Spleen (tissue), 11 donors: ENCODE data around the gene PTPRU. TPM values are rescaled to one million over a fixed set of nuclear protein-coding genes. Genes with fewer than 3 reads are reported as not detected.

Experiments
- DNase-seq: peaks from one replicate; pipeline ENCODE4 v3.0.0-alpha.2; 2020
- H3K27ac ChIP-seq, 8 donors: fragments of 200-600 bp; sonication (generic) in 7 of 8; 1 replicate in 4 of 8; 2 replicates in 4 of 8; pipeline versions ENCODE4 v1.5.0 to v1.8.0; 2016 to 2021; ENCODE audit warnings: inconsistent platforms in 4 of 8, mild to moderate bottlenecking in 4 of 8, moderate library complexity in 1 of 8
- H3K27me3 ChIP-seq, 7 donors: fragments of 200-600 bp; sonication (generic) in 6 of 7; replicated peaks in 1 of 7; 1 replicate in 4 of 7; 2 replicates in 3 of 7; pipeline versions ENCODE4 v1.5.0 to v1.8.0; 2016 to 2021; ENCODE audit warnings: inconsistent platforms in 3 of 7, mild to moderate bottlenecking in 1 of 7
- H3K36me3 ChIP-seq, 6 donors: fragments of 200-600 bp; sonication (generic) in 5 of 6; 1 replicate in 4 of 6; 2 replicates in 2 of 6; pipeline versions ENCODE4 v1.5.0 to v1.8.0; 2016 to 2021; ENCODE audit warnings: inconsistent platforms in 2 of 6
- H3K4me1 ChIP-seq, 6 donors: fragments of 200-600 bp; sonication (generic) in 5 of 6; 1 replicate in 3 of 6; 2 replicates in 3 of 6; pipeline versions ENCODE4 v1.5.0 to v1.8.0; 2016 to 2021; ENCODE audit warnings: inconsistent platforms in 3 of 6
- H3K4me3 ChIP-seq, 8 donors: fragments of 200-600 bp; sonication (generic) in 7 of 8; 1 replicate in 4 of 8; 2 replicates in 4 of 8; pipeline versions ENCODE4 v1.5.0 to v1.8.0; 2016 to 2021; ENCODE audit warnings: inconsistent platforms in 4 of 8, mild to moderate bottlenecking in 4 of 8, moderate library complexity in 2 of 8
- H3K9me3 ChIP-seq, 8 donors: fragments of 200-600 bp; sonication (generic) in 7 of 8; 1 replicate in 4 of 8; 2 replicates in 4 of 8; pipeline versions ENCODE4 v1.5.0 to v1.8.0; 2016 to 2021; ENCODE audit warnings: inconsistent platforms in 4 of 8
- POLR2A ChIP-seq, 3 donors: fragments of 450-650 bp; IDR thresholded peaks; one replicate each; pipeline ENCODE4 v1.5.1; 2017; ENCODE audit warnings: antibody characterized with exemption in 3 of 3, mild to moderate bottlenecking in 1 of 3
- POLR2AphosphoS5 ChIP-seq, 3 donors: sonication (generic); formaldehyde crosslinking; IDR thresholded peaks; one replicate each; pipeline ENCODE4 v1.5.1; 2017; ENCODE audit warnings: antibody characterized with exemption in 3 of 3
- WGBS, 5 donors: extraction: QIAGEN DNeasy Blood & Tissue Kit in 3 of 5; methylation state at CpG; one replicate each; pipeline versions ENCODE4 v1.1.5 to v1.1.7; 2013 to 2018; 5-methylcytosine and 5-hydroxymethylcytosine counted together
- intact Hi-C: fragments of 100-400 bp; cut with DNase I; formaldehyde crosslinking; loops from one replicate; pipeline ENCODE4 v1.15.0; 2023; ENCODE audit warnings: low total_unique reads
- polyA plus RNA-seq, 3 donors: library from polyadenylated mRNA; stranded (reverse); fragments of 200-250 nt; gene quantifications; one replicate each; pipeline ENCODE4 v1.2.1, GENCODE V29; 2013
- total RNA-seq, 7 donors: library from RNA; depleted of rRNA in 3 of 7; stranded (reverse); fragments of >200 nt in 3 of 7; fragmentation: NEBNext Ultra II Directional in 4 of 7; extraction: Animal tissue kit (Norgen Biotek cat#: 25700) in 4 of 7; gene quantifications; one replicate each; pipeline versions ENCODE4 v1.1.0 to v1.2.1, GENCODE V29; 2016 to 2021
- TF ChIP-seq, protein P1 (sequence below), 11 experiments: fragments of 200-600 bp in 7 of 11; fragments of 450-650 bp in 4 of 11; sonication (generic) in 4 of 11; IDR thresholded peaks in 8 of 11; conservative IDR thresholded peaks in 3 of 11; 1 replicate in 7 of 11; 2 replicates in 4 of 11; pipeline versions ENCODE4 v1.4.0 to v1.8.0; 2016 to 2021; ENCODE audit warnings: antibody characterized with exemption in 11 of 11, inconsistent platforms in 4 of 11, mild to moderate bottlenecking in 1 of 11
- donor health status: healthy with polysubstance abuse.
- donor health status: DM: no; HTN: no; CAD: no; lungs with moderate emphysema.
- donor health status: DM: no; HTN: no; CAD: no.
- donor health status: Bipolar disorder and iron deficiency.
- donor health status: healthy.
- donor health status: DM: no; HTN: no; CAD: no.
- donor health status: DM: yes; HTN: yes; CAD: no.

PTPRU gene
- total and polyA plus RNA-seq, 10 donors = 1.00 to 10.8 (median 5.2) TPM

DNA sequence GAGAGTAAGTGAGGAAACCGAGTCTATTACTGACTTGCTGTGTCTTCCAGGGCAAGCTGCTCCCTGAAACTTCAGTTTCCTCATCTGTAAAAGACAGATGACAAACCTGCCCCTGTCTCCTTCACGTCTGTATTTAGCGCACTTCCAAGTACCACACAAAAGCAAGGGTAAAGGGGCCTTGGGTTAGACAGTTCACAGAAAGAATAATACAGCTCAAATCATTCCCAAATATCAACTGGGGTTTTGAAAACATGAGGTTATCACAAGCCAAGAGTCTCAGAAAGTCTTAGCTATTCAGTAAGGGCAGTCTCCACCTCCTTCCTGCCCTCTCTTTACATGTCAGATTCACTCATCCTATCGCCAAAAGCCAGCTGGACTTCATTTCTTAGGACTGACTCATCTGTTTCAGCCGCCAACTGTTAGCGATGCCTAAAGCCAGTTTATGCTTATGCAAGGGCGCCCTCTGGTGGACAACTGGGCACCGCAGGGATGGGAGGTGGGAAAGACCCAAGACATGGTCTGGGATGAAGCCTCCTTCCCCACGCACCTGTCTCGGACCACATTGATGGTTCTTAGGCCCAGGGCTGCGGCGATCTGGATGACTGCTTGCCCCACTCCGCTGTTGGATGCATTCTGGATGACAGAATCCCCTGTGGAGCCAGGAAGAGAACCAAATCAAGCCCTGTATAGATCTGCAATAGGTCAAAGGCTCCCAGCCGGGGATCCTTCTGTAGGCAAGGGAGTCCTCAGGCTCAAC, 33.6 kb upstream of the PTPRU start:
- peaks cover 6 to 80% (median 30%) of the 10 kb centered on the region in 6 donors for H3K36me3 ChIP-seq
- no peaks in the 10 kb centered on the region for H3K9me3 ChIP-seq
- peak; percentile 96 for DNase-seq
- no peaks in the 10 kb centered on the region for H3K27me3 ChIP-seq
- H3K4me1 ChIP-seq = peaks cover 2 to 22% (median 12%) of the 10 kb centered on the region in 6 donors
- TF ChIP-seq POLR2AphosphoS5 (IDR thresholded peaks at IDR 0.05) = peak in 2 of 3 donors; percentile 42 to 82
- TF ChIP-seq, protein P1, sequence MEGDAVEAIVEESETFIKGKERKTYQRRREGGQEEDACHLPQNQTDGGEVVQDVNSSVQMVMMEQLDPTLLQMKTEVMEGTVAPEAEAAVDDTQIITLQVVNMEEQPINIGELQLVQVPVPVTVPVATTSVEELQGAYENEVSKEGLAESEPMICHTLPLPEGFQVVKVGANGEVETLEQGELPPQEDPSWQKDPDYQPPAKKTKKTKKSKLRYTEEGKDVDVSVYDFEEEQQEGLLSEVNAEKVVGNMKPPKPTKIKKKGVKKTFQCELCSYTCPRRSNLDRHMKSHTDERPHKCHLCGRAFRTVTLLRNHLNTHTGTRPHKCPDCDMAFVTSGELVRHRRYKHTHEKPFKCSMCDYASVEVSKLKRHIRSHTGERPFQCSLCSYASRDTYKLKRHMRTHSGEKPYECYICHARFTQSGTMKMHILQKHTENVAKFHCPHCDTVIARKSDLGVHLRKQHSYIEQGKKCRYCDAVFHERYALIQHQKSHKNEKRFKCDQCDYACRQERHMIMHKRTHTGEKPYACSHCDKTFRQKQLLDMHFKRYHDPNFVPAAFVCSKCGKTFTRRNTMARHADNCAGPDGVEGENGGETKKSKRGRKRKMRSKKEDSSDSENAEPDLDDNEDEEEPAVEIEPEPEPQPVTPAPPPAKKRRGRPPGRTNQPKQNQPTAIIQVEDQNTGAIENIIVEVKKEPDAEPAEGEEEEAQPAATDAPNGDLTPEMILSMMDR (IDR thresholded peaks at IDR 0.05 in 8 of 11, conservative IDR thresholded peaks at IDR 0.05 in 3 of 11) = peak; percentile 93 to 99 (median 97)
- TF ChIP-seq POLR2A (IDR thresholded peaks at IDR 0.05) = no peak
- 28 to 38% (median 32%) methylated on average over 14 of the region's 14 CpGs for WGBS, 5 donors
- peak overlapping the region in 7 of 8 donors; percentile 52 to 76 (median 68) for H3K27ac ChIP-seq
- H3K4me3 ChIP-seq = no peak overlapping the region
- intact Hi-C loops = loop anchor here (2.0 to 10.0 kb wide), 2 partner anchors 168 to 320 kb away; no protein-coding TSS in a partner anchor

DNA sequence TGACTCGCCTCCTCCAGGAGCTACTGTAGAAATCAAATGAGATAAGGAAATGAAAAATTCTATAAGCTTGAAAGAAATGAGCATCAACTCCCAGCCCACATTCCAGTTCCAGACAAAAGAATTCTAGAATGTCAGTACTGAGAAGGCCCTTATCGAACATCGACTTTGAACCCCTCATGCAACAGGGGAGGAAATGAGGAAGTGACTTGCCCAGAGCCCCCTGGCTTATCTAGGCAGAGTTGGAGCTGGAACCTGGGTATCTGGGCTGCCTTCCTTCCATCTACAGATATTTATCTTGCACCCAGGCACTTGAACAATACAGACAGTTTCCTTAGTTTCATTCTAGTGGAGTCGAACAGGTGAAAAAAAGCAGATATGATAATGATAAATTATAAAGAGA, 27.9 kb upstream of the PTPRU start:
- H3K27ac ChIP-seq = no peak overlapping the region
- H3K4me3 ChIP-seq = no peak overlapping the region
- no peak for TF ChIP-seq POLR2A (IDR thresholded peaks at IDR 0.05)
- TF ChIP-seq, protein P1 (IDR thresholded peaks at IDR 0.05 in 8 of 11, conservative IDR thresholded peaks at IDR 0.05 in 3 of 11) = no peak
- TF ChIP-seq POLR2AphosphoS5 (IDR thresholded peaks at IDR 0.05) = no peak
- peaks cover 0 to 13% (median 7%) of the 10 kb centered on the region in 6 donors for H3K4me1 ChIP-seq
- WGBS, 5 donors = 48 to 60% (median 54%) methylated on average over 4 of the region's 4 CpGs
- intact Hi-C loops = loop anchor here (10.0 kb wide), 1 partner anchor 174 kb away; no protein-coding TSS in a partner anchor
- DNase-seq = no peak
- no peaks in the 10 kb centered on the region for H3K27me3 ChIP-seq
- H3K36me3 ChIP-seq = peaks cover 0 to 66% (median 31%) of the 10 kb centered on the region in 6 donors
- H3K9me3 ChIP-seq = no peaks in the 10 kb centered on the region

GRCh38 chr1:29209173-29209572, 27.1 kb upstream of the PTPRU start:
- Histone ChIP-seq H3K9me3 (no peaks in the 10 kb centered on the region), H3K4me3 (no peak overlapping the region), H3K27ac (no peak overlapping the region), H3K36me3 (peaks cover 0 to 66% (median 36%) of the 10 kb centered on the region in 6 donors), H3K4me1 (peaks cover 0 to 13% (median 7%) of the 10 kb centered on the region in 6 donors), H3K27me3 (no peaks in the 10 kb centered on the region)
- DNase-seq = no peak
- TF ChIP-seq POLR2AphosphoS5 (IDR thresholded peaks at IDR 0.05) (no peak), POLR2A (IDR thresholded peaks at IDR 0.05) (no peak)
- TF ChIP-seq, protein P1 (IDR thresholded peaks at IDR 0.05 in 8 of 11, conservative IDR thresholded peaks at IDR 0.05 in 3 of 11) = no peak
- intact Hi-C loops = loop anchor here (10.0 kb wide), 1 partner anchor 174 kb away; no protein-coding TSS in a partner anchor
- 88 to 92% (median 90%) methylated on average over 5 of the region's 5 CpGs for WGBS, 5 donors
